ENCODE results near the gene PTPRN2.

PTPRN2 gene

DNA sequence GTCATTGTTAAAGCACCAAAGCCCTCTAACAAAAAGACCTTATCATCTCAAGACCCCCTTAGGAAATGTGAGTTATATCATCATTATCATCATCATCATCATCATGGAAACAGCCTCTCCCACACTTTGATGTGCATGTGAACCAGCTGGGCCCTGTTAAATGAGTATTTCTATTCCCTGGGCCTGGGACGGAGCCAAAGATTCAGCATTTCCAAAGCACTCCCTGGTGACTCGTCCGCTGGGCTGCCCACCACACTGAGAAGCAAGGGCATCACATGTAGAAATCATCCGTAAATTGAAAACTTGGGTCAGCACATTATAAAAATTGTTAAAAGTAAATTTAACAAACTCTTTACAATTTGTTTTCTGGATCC lies 88.6 kb downstream of the PTPRN2 start:
- no peak overlapping the region for H3K4me3 ChIP-seq (ENCODE audit: low read length)
- H3K4me1 ChIP-seq (ENCODE audit: control insufficient read depth, insufficient read depth, low read length), result no peaks in the 10 kb centered on the region
- no peaks in the 10 kb centered on the region for H3K36me3 ChIP-seq (ENCODE audit: insufficient read depth, low read length)
- H3K9me3 ChIP-seq (replicated peaks; ENCODE audit: low read length), result peaks cover 5% of the 10 kb centered on the region
- no peaks in the 10 kb centered on the region for H3K27me3 ChIP-seq (ENCODE audit: control insufficient read depth, insufficient read depth, low read length)
- H3K9ac ChIP-seq (ENCODE audit: low read depth, low read length), result no peak overlapping the region
- no peak overlapping the region for H3K4me2 ChIP-seq (ENCODE audit: low read length)

DNA sequence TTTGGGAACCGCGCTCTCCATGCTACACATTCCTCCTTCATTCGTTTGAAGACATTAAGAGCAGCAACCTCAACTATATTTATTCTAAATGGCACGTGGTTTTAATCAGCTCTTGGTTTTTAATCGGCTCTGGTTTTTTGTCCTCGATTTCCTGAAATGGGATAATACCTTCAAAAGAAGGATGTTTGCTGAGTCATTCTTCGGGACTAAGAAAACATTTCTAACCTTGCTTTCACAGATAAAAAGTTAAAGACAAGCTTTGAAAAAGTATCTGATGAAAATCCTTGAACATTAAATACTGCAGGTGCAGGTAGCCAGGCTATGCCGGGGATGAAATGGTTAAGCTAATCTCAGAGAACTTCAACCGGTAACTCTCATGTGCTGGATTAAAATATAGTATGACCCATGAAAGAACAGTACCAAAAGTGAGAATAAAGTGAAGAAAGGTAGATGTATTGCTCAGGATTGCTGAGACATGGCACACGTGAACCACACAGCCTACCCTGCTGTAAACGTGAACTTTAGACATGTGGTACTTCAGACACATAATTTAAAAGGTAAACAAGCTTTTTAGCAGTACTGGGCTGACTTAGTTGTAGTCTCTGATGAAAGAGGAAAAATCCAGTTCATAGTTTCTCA lies 89.1 kb downstream of the PTPRN2 start:
- H3K9me3 ChIP-seq (replicated peaks; ENCODE audit: low read length), result peaks cover 4% of the 10 kb centered on the region
- no peak overlapping the region for H3K9ac ChIP-seq (ENCODE audit: low read depth, low read length)
- H3K4me3 ChIP-seq (ENCODE audit: low read length), result no peak overlapping the region
- no peaks in the 10 kb centered on the region for H3K27me3 ChIP-seq (ENCODE audit: control insufficient read depth, insufficient read depth, low read length)
- no peaks in the 10 kb centered on the region for H3K36me3 ChIP-seq (ENCODE audit: insufficient read depth, low read length)
- H3K4me1 ChIP-seq (ENCODE audit: control insufficient read depth, insufficient read depth, low read length), result no peaks in the 10 kb centered on the region
- H3K4me2 ChIP-seq (ENCODE audit: low read length), result no peak overlapping the region

DNA sequence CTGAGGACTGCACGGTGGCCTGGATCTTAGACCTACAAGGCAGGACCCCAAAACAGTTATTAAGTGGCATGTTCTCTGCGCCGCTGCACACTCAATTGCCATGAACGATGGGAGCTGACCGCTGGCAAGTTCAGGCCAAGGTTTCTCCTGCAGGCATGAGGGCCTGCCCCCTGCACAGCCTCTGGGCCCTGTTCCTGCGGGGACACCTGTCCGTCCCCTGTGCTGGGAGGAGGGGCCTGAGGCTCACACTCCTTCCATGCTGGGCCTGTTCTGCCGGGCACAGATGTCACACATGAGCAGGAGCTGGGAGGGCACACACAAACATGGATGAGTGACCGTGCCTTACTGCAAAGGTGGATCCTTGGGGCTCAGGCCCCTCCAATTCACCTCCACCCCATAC lies 90.0 kb downstream of the PTPRN2 start:
- no peak overlapping the region for H3K4me2 ChIP-seq (ENCODE audit: low read length)
- no peaks in the 10 kb centered on the region for H3K36me3 ChIP-seq (ENCODE audit: insufficient read depth, low read length)
- no peak overlapping the region for H3K4me3 ChIP-seq (ENCODE audit: low read length)
- H3K9ac ChIP-seq (ENCODE audit: low read depth, low read length), result no peak overlapping the region
- H3K27me3 ChIP-seq (ENCODE audit: control insufficient read depth, insufficient read depth, low read length), result no peaks in the 10 kb centered on the region
- H3K9me3 ChIP-seq (replicated peaks; ENCODE audit: low read length), result no peaks in the 10 kb centered on the region
- no peaks in the 10 kb centered on the region for H3K4me1 ChIP-seq (ENCODE audit: control insufficient read depth, insufficient read depth, low read length)

DNA sequence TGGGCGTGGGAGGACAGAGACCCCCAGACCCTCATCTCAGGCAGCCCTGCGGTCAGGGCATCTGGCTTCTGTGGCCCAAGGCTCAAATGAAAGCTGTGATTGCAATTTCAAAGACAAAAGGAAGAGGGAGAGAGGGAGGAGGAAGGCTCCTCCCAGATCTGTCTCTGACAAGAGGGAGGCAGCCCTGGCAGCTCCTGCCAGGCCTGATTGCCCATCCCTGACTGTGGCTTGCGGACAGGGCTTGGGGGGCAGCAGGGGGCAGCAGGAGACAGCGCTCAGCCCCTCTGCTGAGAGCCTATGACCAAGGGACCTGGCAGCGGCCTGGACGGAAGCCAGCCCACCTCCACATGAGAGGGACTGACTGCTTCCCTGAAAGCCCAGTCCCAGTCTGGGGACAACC lies 91.8 kb downstream of the PTPRN2 start:
- Histone ChIP-seq H3K4me1 (ENCODE audit: control insufficient read depth, insufficient read depth, low read length) (no peaks in the 10 kb centered on the region), H3K4me2 (ENCODE audit: low read length) (no peak overlapping the region), H3K9ac (ENCODE audit: low read depth, low read length) (no peak overlapping the region), H3K27me3 (ENCODE audit: control insufficient read depth, insufficient read depth, low read length) (no peaks in the 10 kb centered on the region), H3K36me3 (ENCODE audit: insufficient read depth, low read length) (no peaks in the 10 kb centered on the region), H3K4me3 (ENCODE audit: low read length) (no peak overlapping the region), H3K9me3 (replicated peaks; ENCODE audit: low read length) (peaks cover 5% of the 10 kb centered on the region)

DNA sequence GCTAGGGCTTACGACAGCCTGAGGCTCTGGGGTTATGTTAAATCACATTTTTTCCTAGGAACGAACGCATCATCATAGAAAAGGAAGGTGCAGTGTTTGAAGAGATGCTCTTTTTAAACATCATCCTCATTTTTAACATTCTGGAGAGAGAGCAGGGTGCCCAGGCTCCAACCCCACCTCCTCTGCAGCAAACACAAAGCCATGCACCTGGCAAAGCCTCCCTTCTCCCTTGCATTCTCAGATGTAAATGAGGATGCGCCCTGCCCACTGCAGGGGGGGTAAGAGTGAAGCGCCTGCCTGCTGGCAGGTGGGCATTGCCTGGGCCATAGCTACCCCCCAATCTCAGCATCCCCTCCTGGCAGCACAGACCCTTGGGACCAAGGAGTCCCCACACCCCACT lies 92.4 kb downstream of the PTPRN2 start:
- Histone ChIP-seq H3K9me3 (replicated peaks; ENCODE audit: low read length) (peaks cover 7% of the 10 kb centered on the region), H3K4me2 (ENCODE audit: low read length) (no peak overlapping the region), H3K4me1 (ENCODE audit: control insufficient read depth, insufficient read depth, low read length) (no peaks in the 10 kb centered on the region)

DNA sequence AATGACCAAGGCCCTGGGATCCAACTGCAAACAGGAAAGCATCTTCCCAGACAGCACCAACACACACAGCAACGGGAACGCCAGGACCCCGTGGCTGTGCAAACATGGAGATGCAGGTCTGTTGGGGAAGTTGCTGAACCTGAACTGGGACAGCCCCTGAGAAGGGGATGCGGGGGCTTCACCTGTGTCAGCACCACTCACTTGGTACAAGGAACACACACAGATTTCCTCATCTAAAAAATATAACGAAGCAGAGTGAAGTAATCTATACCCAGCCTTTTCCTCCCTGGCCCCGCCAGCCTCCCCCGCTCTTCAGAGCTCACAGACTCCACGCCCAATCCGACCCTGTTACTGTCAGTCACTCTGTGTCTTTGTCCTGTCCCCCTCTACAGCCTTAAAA lies 93.0 kb downstream of the PTPRN2 start:
- Histone ChIP-seq H3K36me3 (ENCODE audit: insufficient read depth, low read length) (no peaks in the 10 kb centered on the region), H3K9me3 (replicated peaks; ENCODE audit: low read length) (peaks cover 7% of the 10 kb centered on the region), H3K4me1 (ENCODE audit: control insufficient read depth, insufficient read depth, low read length) (no peaks in the 10 kb centered on the region), H3K4me2 (ENCODE audit: low read length) (no peak overlapping the region), H3K4me3 (ENCODE audit: low read length) (no peak overlapping the region), H3K27me3 (ENCODE audit: control insufficient read depth, insufficient read depth, low read length) (no peaks in the 10 kb centered on the region), H3K9ac (ENCODE audit: low read depth, low read length) (no peak overlapping the region)

More for the DNA sequence above, 92.4 kb downstream of the PTPRN2 start:
- Histone ChIP-seq H3K4me3 (ENCODE audit: low read length) (no peak overlapping the region), H3K9ac (ENCODE audit: low read depth, low read length) (no peak overlapping the region), H3K27me3 (ENCODE audit: control insufficient read depth, insufficient read depth, low read length) (no peaks in the 10 kb centered on the region), H3K36me3 (ENCODE audit: insufficient read depth, low read length) (no peaks in the 10 kb centered on the region)

DNA sequence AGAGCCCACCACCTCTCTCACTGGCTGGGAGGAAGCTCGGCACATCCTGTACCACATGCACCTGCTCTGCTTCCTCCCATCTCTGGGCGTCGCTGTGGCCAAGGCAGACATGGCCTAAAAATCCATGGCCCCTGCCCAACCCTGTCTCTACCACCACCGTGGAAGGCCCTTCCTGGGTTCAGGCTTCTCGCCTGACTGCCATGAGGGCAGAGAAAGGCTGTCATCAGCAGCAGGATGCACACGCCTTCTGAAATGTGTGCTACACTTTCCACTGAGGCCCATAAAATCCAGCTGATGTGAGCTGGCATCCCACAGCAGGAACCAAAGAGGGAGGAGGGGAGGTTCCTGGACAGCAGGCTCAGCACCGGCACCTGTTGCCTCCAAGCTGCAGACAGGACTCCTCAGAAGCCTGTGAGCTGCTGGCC lies 93.4 kb downstream of the PTPRN2 start:
- no peaks in the 10 kb centered on the region for H3K27me3 ChIP-seq (ENCODE audit: control insufficient read depth, insufficient read depth, low read length)
- no peak overlapping the region for H3K4me3 ChIP-seq (ENCODE audit: low read length)
- peaks cover 7% of the 10 kb centered on the region for H3K9me3 ChIP-seq (replicated peaks; ENCODE audit: low read length)
- no peaks in the 10 kb centered on the region for H3K4me1 ChIP-seq (ENCODE audit: control insufficient read depth, insufficient read depth, low read length)
- H3K9ac ChIP-seq (ENCODE audit: low read depth, low read length), result no peak overlapping the region
- no peaks in the 10 kb centered on the region for H3K36me3 ChIP-seq (ENCODE audit: insufficient read depth, low read length)
- no peak overlapping the region for H3K4me2 ChIP-seq (ENCODE audit: low read length)

DNA sequence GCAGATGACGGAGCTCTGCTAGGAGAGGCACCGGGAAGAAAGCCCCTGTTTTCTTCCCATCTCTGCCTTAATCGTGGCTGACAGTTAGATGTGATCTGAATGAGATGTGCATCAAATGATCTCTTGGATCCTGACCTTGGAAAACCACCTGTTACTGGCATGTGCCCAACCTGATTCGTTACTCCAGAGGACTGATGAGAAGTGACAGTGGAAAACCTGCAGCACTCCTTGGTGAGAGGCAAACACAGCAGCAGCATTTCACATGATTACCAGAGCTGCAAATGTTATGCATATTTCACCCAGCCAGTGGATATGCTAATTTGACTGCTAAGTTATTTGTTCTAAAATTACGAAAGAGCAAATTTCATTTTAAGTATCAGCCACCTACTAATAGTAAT lies 95.3 kb downstream of the PTPRN2 start:
- Histone ChIP-seq H3K9me3 (replicated peaks; ENCODE audit: low read length) (peaks cover 7% of the 10 kb centered on the region), H3K4me3 (ENCODE audit: low read length) (no peak overlapping the region), H3K4me2 (ENCODE audit: low read length) (no peak overlapping the region), H3K4me1 (ENCODE audit: control insufficient read depth, insufficient read depth, low read length) (no peaks in the 10 kb centered on the region), H3K36me3 (ENCODE audit: insufficient read depth, low read length) (no peaks in the 10 kb centered on the region), H3K27me3 (ENCODE audit: control insufficient read depth, insufficient read depth, low read length) (no peaks in the 10 kb centered on the region), H3K9ac (ENCODE audit: low read depth, low read length) (no peak overlapping the region)

DNA sequence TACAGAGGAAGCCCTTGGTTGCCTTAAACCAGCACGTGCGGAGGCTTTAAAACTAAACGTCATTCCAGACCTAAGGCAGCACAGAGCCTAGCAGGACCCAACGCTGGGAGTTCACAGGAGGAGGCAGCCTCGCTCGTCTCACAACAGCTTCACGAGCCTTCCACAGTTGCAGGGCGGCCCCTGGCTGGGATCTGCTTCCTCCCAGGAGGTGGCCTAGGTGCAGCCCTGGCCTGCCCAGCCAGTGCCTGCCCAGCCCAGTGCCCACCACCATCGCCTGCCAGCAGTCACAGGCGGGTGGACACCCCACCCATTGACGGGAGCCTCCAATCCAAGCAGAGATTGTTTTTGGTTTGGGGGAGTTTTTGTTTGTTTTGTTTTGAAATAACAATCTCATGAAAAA lies 96.5 kb downstream of the PTPRN2 start:
- peaks cover 7% of the 10 kb centered on the region for H3K9me3 ChIP-seq (replicated peaks; ENCODE audit: low read length)

DNA sequence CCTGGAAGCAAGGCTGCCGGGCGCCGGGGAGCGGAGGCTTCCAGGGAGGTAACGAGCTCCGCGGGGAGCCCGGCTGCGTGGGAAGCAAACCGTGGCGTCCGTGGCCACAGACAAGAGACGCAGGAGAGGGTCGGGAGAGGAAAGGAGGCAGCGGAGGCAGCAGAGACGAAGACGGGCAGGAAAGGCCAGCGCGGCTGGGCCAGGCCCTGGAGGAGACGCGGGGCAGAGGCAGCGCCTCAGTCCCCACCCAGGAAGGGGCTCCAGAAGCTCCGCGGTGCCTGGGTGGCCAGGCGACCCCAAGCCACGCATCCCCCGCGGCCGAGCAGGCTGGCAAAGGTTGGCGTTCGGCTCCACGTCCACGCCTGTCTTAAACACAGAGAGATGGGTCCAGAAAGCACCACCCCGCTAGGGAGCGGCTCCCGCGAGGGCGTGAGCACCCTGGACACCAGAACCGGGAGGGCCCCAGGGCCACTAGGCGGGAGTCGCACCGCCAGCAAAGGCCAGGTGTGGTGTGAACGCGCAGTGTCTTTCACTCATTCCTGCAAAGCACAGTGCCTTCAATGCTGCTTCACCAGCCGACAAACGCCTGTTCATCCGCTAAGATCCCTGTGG lies 97.3 kb downstream of the PTPRN2 start:
- Histone ChIP-seq H3K4me1 (ENCODE audit: control insufficient read depth, insufficient read depth, low read length) (no peaks in the 10 kb centered on the region), H3K4me3 (ENCODE audit: low read length) (no peak overlapping the region), H3K27me3 (ENCODE audit: control insufficient read depth, insufficient read depth, low read length) (no peaks in the 10 kb centered on the region), H3K4me2 (ENCODE audit: low read length) (no peak overlapping the region), H3K36me3 (ENCODE audit: insufficient read depth, low read length) (no peaks in the 10 kb centered on the region), H3K9ac (ENCODE audit: low read depth, low read length) (no peak overlapping the region), H3K9me3 (replicated peaks; ENCODE audit: low read length) (peaks cover 7% of the 10 kb centered on the region)

More for the DNA sequence above, 96.5 kb downstream of the PTPRN2 start:
- no peaks in the 10 kb centered on the region for H3K36me3 ChIP-seq (ENCODE audit: insufficient read depth, low read length)
- no peak overlapping the region for H3K9ac ChIP-seq (ENCODE audit: low read depth, low read length)
- H3K4me2 ChIP-seq (ENCODE audit: low read length), result no peak overlapping the region
- no peak overlapping the region for H3K4me3 ChIP-seq (ENCODE audit: low read length)
- no peaks in the 10 kb centered on the region for H3K4me1 ChIP-seq (ENCODE audit: control insufficient read depth, insufficient read depth, low read length)
- H3K27me3 ChIP-seq (ENCODE audit: control insufficient read depth, insufficient read depth, low read length), result no peaks in the 10 kb centered on the region

DNA sequence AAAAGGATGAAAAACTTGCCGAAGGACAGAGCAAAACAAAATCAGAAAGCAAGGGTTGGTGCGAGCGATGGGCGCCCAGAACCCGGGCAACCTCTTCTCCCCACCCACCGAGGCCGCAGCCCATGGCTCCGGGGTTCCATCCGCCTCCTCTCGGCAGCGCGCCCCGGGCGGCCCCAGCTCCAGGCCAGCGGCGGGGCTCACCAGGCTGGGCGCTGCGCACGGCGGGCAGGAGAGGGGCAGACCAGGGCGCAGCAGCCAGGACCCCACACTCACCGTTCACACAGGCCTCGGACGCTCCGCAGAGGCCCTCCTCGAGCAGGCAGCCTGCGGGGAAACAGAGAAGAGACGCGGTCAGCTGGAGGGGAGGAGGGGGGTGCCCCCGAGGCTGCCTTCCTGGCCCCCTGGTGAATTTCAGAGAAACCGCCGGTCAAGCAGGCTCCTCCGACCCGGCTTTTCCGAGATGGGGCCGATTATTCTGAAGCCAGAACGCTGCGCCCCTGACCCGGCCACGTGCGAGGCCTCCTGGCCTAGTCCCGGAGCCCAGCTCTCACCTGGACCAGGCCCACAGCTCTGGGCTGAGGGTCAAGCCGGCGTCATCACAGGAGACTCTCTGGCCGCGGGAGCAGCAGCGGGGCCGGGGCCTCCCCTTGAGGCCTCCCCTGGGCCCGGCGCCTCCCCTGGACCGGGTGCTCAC lies 98.0 kb downstream of the PTPRN2 start:
- Histone ChIP-seq H3K4me2 (ENCODE audit: low read length) (no peak overlapping the region), H3K4me3 (ENCODE audit: low read length) (no peak overlapping the region), H3K36me3 (ENCODE audit: insufficient read depth, low read length) (no peaks in the 10 kb centered on the region), H3K27me3 (ENCODE audit: control insufficient read depth, insufficient read depth, low read length) (no peaks in the 10 kb centered on the region), H3K4me1 (ENCODE audit: control insufficient read depth, insufficient read depth, low read length) (no peaks in the 10 kb centered on the region), H3K9me3 (replicated peaks; ENCODE audit: low read length) (peaks cover 7% of the 10 kb centered on the region), H3K9ac (ENCODE audit: low read depth, low read length) (no peak overlapping the region)
